Spleen (tissue), 7 donors: ENCODE data around the gene UNCX.

Experiments
- CTCF ChIP-seq, 11 experiments: fragments of 200-600 bp in 7 of 11; fragments of 450-650 bp in 4 of 11; sonication (generic) in 4 of 11; IDR thresholded peaks in 8 of 11; conservative IDR thresholded peaks in 3 of 11; 1 replicate in 7 of 11; 2 replicates in 4 of 11; pipeline versions ENCODE4 v1.4.0 to v1.8.0; 2016 to 2021; ENCODE audit warnings: antibody characterized with exemption in 11 of 11, inconsistent platforms in 4 of 11, mild to moderate bottlenecking in 1 of 11
- POLR2A ChIP-seq, 3 donors: fragments of 450-650 bp; IDR thresholded peaks; one replicate each; pipeline ENCODE4 v1.5.1; 2017; ENCODE audit warnings: antibody characterized with exemption in 3 of 3, mild to moderate bottlenecking in 1 of 3
- donor health status: DM: no; HTN: no; CAD: no; lungs with moderate emphysema.
- donor health status: DM: no; HTN: no; CAD: no.
- donor health status: DM: no; HTN: no; CAD: no.

- TF ChIP-seq POLR2A (IDR thresholded peaks at IDR 0.05) (no peak), CTCF (IDR thresholded peaks at IDR 0.05 in 8 of 11, conservative IDR thresholded peaks at IDR 0.05 in 3 of 11) (no peak)
These were observed 4.7 kb upstream of the UNCX start for GRCh38 chr7:1227814-1228544.
